B cell (primary cell): ENCODE measurements around the gene PLSCR5. TPM values are rescaled to one million over a fixed set of nuclear protein-coding genes. Genes with fewer than 3 reads are reported as not detected.

Experiments
- ATAC-seq: fragments of 200-7000 bp; cut with Tn5 transposase; one replicate; pipeline ENCODE4 v1.10.0; 2021; ENCODE audit warnings: low read depth, mild to moderate bottlenecking, moderate number of reproducible peaks, moderate library complexity
- CTCF ChIA-PET: fragments of 350-600 bp; sonication (Branson Sonifier 250); formaldehyde crosslinking; loops from one replicate; lab custom pipeline; 2021; ENCODE audit warnings: antibody characterized with exemption, inconsistent platforms; lab: Charles Lee
- POLR2A ChIA-PET: fragments of 350-600 bp; sonication (Branson Sonifier 250); formaldehyde crosslinking; loops from one replicate; lab custom pipeline; 2021; ENCODE audit warnings: antibody characterized with exemption; lab: Charles Lee
- DNase-seq: peaks from one replicate; pipeline ENCODE4 v3.0.0; 2013
- H2AFZ ChIP-seq: 2 replicates; pipeline ENCODE4 v1.6.1; 2012; ENCODE audit warnings: mild to moderate bottlenecking, low read depth, low read length; ENCODE audit not compliant: insufficient read depth, poor library complexity, severe bottlenecking
- H3K27ac ChIP-seq, 2 donors: 1 replicate in 1 of 2; 2 replicates in 1 of 2; pipeline ENCODE4 v1.5.1; 2012 to 2013; ENCODE audit warnings: low read length in 2 of 2, mild to moderate bottlenecking in 2 of 2, moderate library complexity in 1 of 2
- H3K27me3 ChIP-seq, 4 experiments: fragments of 200-600 bp in 1 of 4; sonication (generic) in 1 of 4; replicated peaks in 1 of 4; 1 replicate in 2 of 4; 2 replicates in 2 of 4; pipeline versions ENCODE4 v1.6.1 to v1.7.0; 2013 to 2016; ENCODE audit warnings: low read length in 3 of 4, mild to moderate bottlenecking in 2 of 4, mixed read lengths in 1 of 4, moderate library complexity in 1 of 4; ENCODE audit not compliant: insufficient read depth in 4 of 4, control insufficient read depth in 3 of 4; ENCODE audit errors: control extremely low read depth in 1 of 4
- H3K36me3 ChIP-seq, 2 experiments: replicated peaks in 1 of 2; 1 replicate in 1 of 2; 2 replicates in 1 of 2; pipeline versions ENCODE4 v1.6.1 to v1.7.1; 2013; ENCODE audit warnings: low read length in 1 of 2; ENCODE audit not compliant: insufficient read depth in 2 of 2, control insufficient read depth in 1 of 2; ENCODE audit errors: control extremely low read depth in 1 of 2, extremely low read depth in 1 of 2
- H3K4me1 ChIP-seq, 2 donors: fragments of 200-600 bp in 1 of 2; sonication (generic) in 1 of 2; 1 replicate in 1 of 2; 2 replicates in 1 of 2; pipeline versions ENCODE4 v1.5.1 to v1.6.1; 2013 to 2017; ENCODE audit warnings: low read length in 2 of 2; ENCODE audit not compliant: control insufficient read depth in 2 of 2, insufficient read depth in 2 of 2
- H3K4me2 ChIP-seq: replicated peaks from 2 replicates; pipeline ENCODE3; 2012; ENCODE audit warnings: mild to moderate bottlenecking, low read depth, low read length; ENCODE audit not compliant: poor library complexity, severe bottlenecking
- H3K4me3 ChIP-seq, 5 experiments: fragments of 200-600 bp in 1 of 5; sonication (generic) in 1 of 5; 1 replicate in 3 of 5; 2 replicates in 2 of 5; pipeline versions ENCODE4 v1.5.1 to v1.7.0; 2011 to 2016; ENCODE audit warnings: low read length in 4 of 5, mild to moderate bottlenecking in 4 of 5, low read depth in 2 of 5, control low read depth in 1 of 5, moderate library complexity in 1 of 5; ENCODE audit not compliant: insufficient read depth in 1 of 5; ENCODE audit errors: control extremely low read depth in 1 of 5, extremely low read depth in 1 of 5
- H3K79me2 ChIP-seq: fragments of 200-600 bp; sonication (generic); one replicate; pipeline ENCODE4 v1.6.0; 2016; ENCODE audit warnings: low read length; ENCODE audit not compliant: control insufficient read depth, insufficient read depth
- H3K9ac ChIP-seq: fragments of 200-600 bp; sonication (generic); 2 replicates; pipeline ENCODE4 v1.6.1; 2017; ENCODE audit warnings: mild to moderate bottlenecking, low read length, moderate library complexity
- H3K9me3 ChIP-seq, 3 donors: one replicate each; pipeline versions ENCODE4 v1.6.1 to v1.7.1; 2013; ENCODE audit warnings: low read length in 2 of 3; ENCODE audit not compliant: control insufficient read depth in 2 of 3, insufficient read depth in 1 of 3; ENCODE audit errors: control extremely low read depth in 1 of 3
- H4K20me1 ChIP-seq: 2 replicates; pipeline ENCODE4 v1.6.0; 2012; ENCODE audit warnings: mild to moderate bottlenecking, low read length; ENCODE audit not compliant: insufficient read depth, control insufficient read depth, poor library complexity, severe bottlenecking
- H3K27ac Mint-ChIP-seq: one replicate; pipeline ENCODE4 v1.8.0; 2021; ENCODE audit warnings: mixed read lengths
- H3K27me3 Mint-ChIP-seq: one replicate; pipeline ENCODE4 v1.8.0; 2021; ENCODE audit warnings: mixed read lengths
- H3K4me1 Mint-ChIP-seq: one replicate; pipeline ENCODE4 v1.8.0; 2021; ENCODE audit warnings: mixed read lengths
- H3K4me3 Mint-ChIP-seq: one replicate; pipeline ENCODE4 v1.8.0; 2021; ENCODE audit warnings: mixed read lengths
- H3K9me3 Mint-ChIP-seq: one replicate; pipeline ENCODE4 v1.8.0; 2022; ENCODE audit warnings: mixed read lengths; ENCODE audit not compliant: insufficient read depth
- CTCF ChIP-seq: fragments of 200-600 bp; IDR thresholded peaks from one replicate; pipeline ENCODE4 v1.8.0; 2022; ENCODE audit warnings: antibody characterized with exemption, mild to moderate bottlenecking
- EZH2 ChIP-seq: IDR thresholded peaks from 2 replicates; pipeline ENCODE4 v1.6.1; 2012; ENCODE audit warnings: borderline replicate concordance, low read depth, mild to moderate bottlenecking, moderate library complexity, low read length; ENCODE audit not compliant: insufficient read depth, poor library complexity, severe bottlenecking
- WGBS: methylation state at CpG from one replicate; pipeline ENCODE4 v1.1.5; 2013; ENCODE audit warnings: missing lambda C conversion rate; ENCODE audit not compliant: insufficient coverage; 5-methylcytosine and 5-hydroxymethylcytosine counted together
- intact Hi-C: fragments of 100-400 bp; cut with micrococcal nuclease; formaldehyde crosslinking; loops from one replicate; pipeline ENCODE4 v1.10.0; 2022
- polyA plus RNA-seq: library from polyadenylated mRNA; depleted of rRNA; stranded (reverse); fragments of >200 nt; gene quantifications from 2 replicates; pipeline ENCODE4 v1.2.3, GENCODE V29; 2012
- total RNA-seq, 2 donors: library from RNA; stranded (reverse); fragments of 120-200 nt in 1 of 2; gene quantifications; 1 replicate in 1 of 2; 2 replicates in 1 of 2; pipeline versions ENCODE4 v1.2.3 to v1.2.4, GENCODE V29; 2013 to 2022

PLSCR5 gene
- total and polyA plus RNA-seq, 2 donors (not counting 1 experiment from before 2014, with no cell fraction given): not detected

GRCh38 chr3:146636881-146637280 lies 31.7 kb upstream of the PLSCR5 start:
- intact Hi-C loops: loop anchor here (5.0 kb wide), 1 partner anchor 570 kb away; no protein-coding TSS in a partner anchor
- Histone ChIP-seq H2AFZ (no peak overlapping the region), H3K36me3 (no peaks in the 10 kb centered on the region), H3K27ac (no peak overlapping the region), H3K9me3 (no peaks in the 10 kb centered on the region), H3K9ac (no peak overlapping the region), H3K27me3 (no peaks in the 10 kb centered on the region), H3K4me2 (no peak overlapping the region), H4K20me1 (no peaks in the 10 kb centered on the region), H3K4me3 (no peak overlapping the region), H3K79me2 (no peaks in the 10 kb centered on the region), H3K4me1 (no peaks in the 10 kb centered on the region)
- Mint-ChIP-seq H3K4me3 (no peak overlapping the region), H3K27me3 (peaks cover 14% of the 10 kb centered on the region), H3K27ac (no peak overlapping the region), H3K4me1 (no peaks in the 10 kb centered on the region), H3K9me3 (no peaks in the 10 kb centered on the region)
- no peak for DNase-seq
- CTCF ChIA-PET: no interaction called here
- no peak for TF ChIP-seq EZH2
- no peak for TF ChIP-seq CTCF
- ATAC-seq: no peak
- no CpG with 5 or more reads among the region's 2 CpGs for WGBS
- POLR2A ChIA-PET: no interaction called here

- no peaks in the 10 kb centered on the region for H3K27me3 ChIP-seq
- 75% methylated on average over 1 of the region's 3 CpGs for WGBS
- ChIA-PET CTCF (no interaction called here), POLR2A (no interaction called here)
- ATAC-seq: no peak
- H4K20me1 ChIP-seq: no peaks in the 10 kb centered on the region
- H3K4me1 Mint-ChIP-seq: no peaks in the 10 kb centered on the region
- no peaks in the 10 kb centered on the region for H3K4me1 ChIP-seq
- H3K4me3 ChIP-seq: no peak overlapping the region
- no peak overlapping the region for H3K4me3 Mint-ChIP-seq
- DNase-seq: no peak
- TF ChIP-seq EZH2 (no peak), CTCF (no peak)
- no peak overlapping the region for H3K4me2 ChIP-seq
- intact Hi-C loops: no loop called here
- H3K27me3 Mint-ChIP-seq: peaks cover 14% of the 10 kb centered on the region
- H3K36me3 ChIP-seq: no peaks in the 10 kb centered on the region
- H2AFZ ChIP-seq: no peak overlapping the region
- H3K27ac ChIP-seq: no peak overlapping the region
- no peaks in the 10 kb centered on the region for H3K79me2 ChIP-seq
- H3K27ac Mint-ChIP-seq: no peak overlapping the region
- H3K9me3 Mint-ChIP-seq: no peaks in the 10 kb centered on the region
- no peak overlapping the region for H3K9ac ChIP-seq
- no peaks in the 10 kb centered on the region for H3K9me3 ChIP-seq
Observed at GRCh38 chr3:146634346-146634745, 29.2 kb upstream of the PLSCR5 start.
